ENCODE data around the gene BCR. TPM values are rescaled to one million over a fixed set of nuclear protein-coding genes. Genes with fewer than 3 reads are reported as not detected.

BCR gene
- total RNA-seq, 2 experiments from 2014 or later, result 60.0 to 64.8 TPM

- no peaks in the 10 kb centered on the region for H3K9me3 Mint-ChIP-seq
- peaks cover 95% of the 10 kb centered on the region for H3K4me1 Mint-ChIP-seq (ENCODE audit: low read depth)
- no peak for DNase-seq
- Histone ChIP-seq H3K36me3 (ENCODE audit: insufficient read depth, low read length) (no peaks in the 10 kb centered on the region), H3K9me3 (ENCODE audit: control insufficient read depth in 1 of 2, insufficient read depth in 1 of 2, low read length in 2 of 2) (no peaks in the 10 kb centered on the region), H3K4me1 (ENCODE audit: insufficient read depth, low read length) (peaks cover 100% of the 10 kb centered on the region), H3K27me3 (ENCODE audit: control insufficient read depth in 1 of 2, insufficient read depth in 2 of 2, low read length in 2 of 2) (no peaks in the 10 kb centered on the region), H3K27ac (ENCODE audit: low read depth in 1 of 2, low read length in 2 of 2) (peak overlapping the region in 1 of 2 donors; percentile 47), H3K4me3 (ENCODE audit: low read length) (no peak overlapping the region)
- H3K27me3 Mint-ChIP-seq, result no peaks in the 10 kb centered on the region
- H3K36me3 Mint-ChIP-seq (ENCODE audit: low read depth), result no peaks in the 10 kb centered on the region
- CTCF ChIA-PET, result no interaction called here
- no peak overlapping the region for H3K4me3 Mint-ChIP-seq
- POLR2A ChIA-PET, result interaction anchor here (1.0 kb wide), 1 partner anchor 22 kb away, joined by 3 read pairs; no protein-coding TSS in a partner anchor
- intact Hi-C loops (cut with DNase I, micrococcal nuclease), result no loop called here
- no peak for TF ChIP-seq CTCF (IDR thresholded peaks at IDR 0.05)
- H3K27ac Mint-ChIP-seq, result peak overlapping the region; percentile 83
- ATAC-seq (ENCODE audit: poor library complexity), result no peak
Observed at GRCh38 chr22:23221351-23221804, 41.1 kb downstream of the BCR start.

GRCh38 chr22:23222033-23222792 lies 41.9 kb downstream of the BCR start:
- peak overlapping the region in 1 of 2 donors; percentile 47 for H3K27ac ChIP-seq (ENCODE audit: low read depth in 1 of 2, low read length in 2 of 2)
- DNase-seq, result no peak

GRCh38 chr22:23222793-23223568 lies 42.7 kb downstream of the BCR start:
- Histone ChIP-seq H3K4me3 (ENCODE audit: low read length) (no peak overlapping the region), H3K36me3 (ENCODE audit: insufficient read depth, low read length) (no peaks in the 10 kb centered on the region), H3K4me1 (ENCODE audit: insufficient read depth, low read length) (peaks cover 99% of the 10 kb centered on the region), H3K27me3 (ENCODE audit: control insufficient read depth in 1 of 2, insufficient read depth in 2 of 2, low read length in 2 of 2) (no peaks in the 10 kb centered on the region), H3K9me3 (ENCODE audit: control insufficient read depth in 1 of 2, insufficient read depth in 1 of 2, low read length in 2 of 2) (no peaks in the 10 kb centered on the region), H3K27ac (ENCODE audit: low read depth in 1 of 2, low read length in 2 of 2) (peak overlapping the region in 1 of 2 donors; percentile 46)
- Mint-ChIP-seq H3K27me3 (no peaks in the 10 kb centered on the region), H3K9me3 (peaks cover 2% of the 10 kb centered on the region), H3K4me3 (peak overlapping the region; percentile 9), H3K27ac (peak overlapping the region; percentile 83), H3K4me1 (ENCODE audit: low read depth) (peaks cover 95% of the 10 kb centered on the region), H3K36me3 (ENCODE audit: low read depth) (peaks cover 9% of the 10 kb centered on the region)
- no peak for DNase-seq
- CTCF ChIA-PET, result no interaction called here
- TF ChIP-seq CTCF (IDR thresholded peaks at IDR 0.05), result no peak
- ATAC-seq (ENCODE audit: poor library complexity), result no peak
- POLR2A ChIA-PET, result no interaction called here
- intact Hi-C loops (cut with DNase I, micrococcal nuclease), result no loop called here

More at GRCh38 chr22:23222033-23222792, 41.9 kb downstream of the BCR start:
- Mint-ChIP-seq H3K27me3 (no peaks in the 10 kb centered on the region), H3K4me1 (ENCODE audit: low read depth) (peaks cover 95% of the 10 kb centered on the region), H3K4me3 (peak overlapping the region; percentile 9), H3K27ac (peak overlapping the region; percentile 83), H3K9me3 (peaks cover 1% of the 10 kb centered on the region), H3K36me3 (ENCODE audit: low read depth) (peaks cover 3% of the 10 kb centered on the region)
- H3K4me1 ChIP-seq (ENCODE audit: insufficient read depth, low read length), result peaks cover 100% of the 10 kb centered on the region
- no peaks in the 10 kb centered on the region for H3K9me3 ChIP-seq (ENCODE audit: control insufficient read depth in 1 of 2, insufficient read depth in 1 of 2, low read length in 2 of 2)
- POLR2A ChIA-PET, result no interaction called here
- H3K36me3 ChIP-seq (ENCODE audit: insufficient read depth, low read length), result no peaks in the 10 kb centered on the region
- no peak for ATAC-seq (ENCODE audit: poor library complexity)
- CTCF ChIA-PET, result no interaction called here
- TF ChIP-seq CTCF (IDR thresholded peaks at IDR 0.05), result no peak
- no peak overlapping the region for H3K4me3 ChIP-seq (ENCODE audit: low read length)
- H3K27me3 ChIP-seq (ENCODE audit: control insufficient read depth in 1 of 2, insufficient read depth in 2 of 2, low read length in 2 of 2), result no peaks in the 10 kb centered on the region
- intact Hi-C loops (cut with DNase I, micrococcal nuclease), result no loop called here
